Neuron (in vitro differentiated cells): Measurements from ENCODE around the gene ACBD4.
A peak's percentile ranks its signal among the peaks of the same experiment; 100 is the strongest.

Experiments used
- H2AFZ ChIP-seq: one replicate; pipeline ENCODE4 v1.6.1; 2013; ENCODE audit warnings: low read depth, mild to moderate bottlenecking, inconsistent platforms, low read length, moderate library complexity
- H3K27me3 ChIP-seq: one replicate; pipeline ENCODE4 v1.6.1; 2013; ENCODE audit warnings: low read length; ENCODE audit not compliant: insufficient read depth
- H3K36me3 ChIP-seq: one replicate; pipeline ENCODE4 v1.6.1; 2013; ENCODE audit warnings: low read length; ENCODE audit not compliant: insufficient read depth
- H3K4me1 ChIP-seq: one replicate; pipeline ENCODE4 v1.6.1; 2013; ENCODE audit warnings: low read length; ENCODE audit not compliant: insufficient read depth
- H3K4me3 ChIP-seq: 2 replicates; pipeline ENCODE4 v1.5.1; 2013; ENCODE audit warnings: mild to moderate bottlenecking, low read length, moderate library complexity
- H3K9me3 ChIP-seq: one replicate; pipeline ENCODE4 v1.6.1; 2013; ENCODE audit warnings: low read length

The ACBD4 gene, protein sequence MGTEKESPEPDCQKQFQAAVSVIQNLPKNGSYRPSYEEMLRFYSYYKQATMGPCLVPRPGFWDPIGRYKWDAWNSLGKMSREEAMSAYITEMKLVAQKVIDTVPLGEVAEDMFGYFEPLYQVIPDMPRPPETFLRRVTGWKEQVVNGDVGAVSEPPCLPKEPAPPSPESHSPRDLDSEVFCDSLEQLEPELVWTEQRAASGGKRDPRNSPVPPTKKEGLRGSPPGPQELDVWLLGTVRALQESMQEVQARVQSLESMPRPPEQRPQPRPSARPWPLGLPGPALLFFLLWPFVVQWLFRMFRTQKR

DNA sequence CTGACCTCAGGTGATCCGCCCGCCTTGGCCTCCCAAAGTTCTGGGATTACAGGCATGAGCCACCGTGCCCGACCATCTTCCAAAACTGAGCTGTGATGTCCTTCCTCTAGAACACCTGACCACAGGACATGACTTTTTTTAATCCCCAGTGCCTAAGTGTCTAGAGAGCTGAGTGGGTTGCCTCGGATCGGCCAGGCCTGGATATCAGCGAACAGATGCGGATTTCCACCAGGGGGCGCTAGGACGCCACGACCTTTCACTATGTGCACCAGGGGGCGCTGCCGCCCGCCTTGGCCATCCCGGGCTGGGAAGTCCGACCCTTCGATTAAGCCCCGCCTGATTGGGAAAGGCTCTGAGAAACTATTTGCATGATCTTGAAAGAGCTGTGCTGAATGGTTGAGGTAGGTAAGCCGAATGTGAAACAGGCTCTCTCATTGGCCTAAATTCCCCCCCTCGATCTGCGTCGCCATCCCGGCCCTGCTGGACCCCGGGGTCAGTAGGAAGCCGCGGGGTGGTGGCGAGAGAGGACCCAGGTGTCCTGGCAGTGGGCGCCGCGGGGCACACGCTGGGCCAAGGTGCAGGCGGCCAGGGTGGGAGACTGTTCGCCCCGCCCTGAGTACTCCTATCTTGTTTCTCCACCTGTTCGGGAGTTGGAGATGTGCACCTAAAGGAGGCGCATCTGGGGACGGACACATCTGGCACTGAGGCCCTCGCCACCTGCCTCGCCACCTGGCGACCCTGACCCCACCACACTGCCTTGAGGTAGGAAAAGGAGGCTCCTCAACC, at the start of gene ACBD4:
Gene ACBD4 (plus strand): TSS at position 496 of the 786 bp plus-strand sequence. CDS start 458 bp downstream, outside the sequence.
- Histone ChIP-seq H3K36me3 (no peaks in the 10 kb centered on the region), H3K4me3 (peak within 1 kb of the TSS; percentile 50), H3K9me3 (no peaks in the 10 kb centered on the region)

DNA sequence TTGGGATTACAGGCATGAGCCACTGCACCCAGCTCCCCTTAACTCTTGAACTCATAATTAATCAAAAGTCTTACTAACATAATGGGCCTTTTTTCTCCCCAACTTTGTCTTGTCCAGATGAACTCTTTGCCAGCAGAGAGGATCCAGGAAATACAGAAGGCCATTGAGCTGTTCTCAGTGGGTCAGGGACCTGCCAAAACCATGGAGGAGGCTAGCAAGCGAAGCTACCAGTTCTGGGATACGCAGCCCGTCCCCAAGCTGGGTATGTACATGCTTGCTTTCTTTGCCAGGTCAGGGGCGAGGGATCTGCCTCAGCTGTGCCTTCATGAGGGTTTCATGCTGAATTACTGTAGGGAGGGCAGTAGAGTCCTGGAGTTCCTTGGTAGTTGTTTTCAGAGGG, 49.1 kb upstream of the ACBD4 start:
- peaks cover 79% of the 10 kb centered on the region for H3K36me3 ChIP-seq
- peaks cover 3% of the 10 kb centered on the region for H3K4me1 ChIP-seq
- H3K4me3 ChIP-seq = no peak overlapping the region
- H3K27me3 ChIP-seq = no peaks in the 10 kb centered on the region
- no peak overlapping the region for H2AFZ ChIP-seq
- no peaks in the 10 kb centered on the region for H3K9me3 ChIP-seq

More for the DNA sequence above, at the start of gene ACBD4:
- Histone ChIP-seq H3K27me3 (no peaks in the 10 kb centered on the region), H2AFZ (peak within 1 kb of the TSS; percentile 57), H3K4me1 (peaks cover 15% of the 10 kb centered on the region)

DNA sequence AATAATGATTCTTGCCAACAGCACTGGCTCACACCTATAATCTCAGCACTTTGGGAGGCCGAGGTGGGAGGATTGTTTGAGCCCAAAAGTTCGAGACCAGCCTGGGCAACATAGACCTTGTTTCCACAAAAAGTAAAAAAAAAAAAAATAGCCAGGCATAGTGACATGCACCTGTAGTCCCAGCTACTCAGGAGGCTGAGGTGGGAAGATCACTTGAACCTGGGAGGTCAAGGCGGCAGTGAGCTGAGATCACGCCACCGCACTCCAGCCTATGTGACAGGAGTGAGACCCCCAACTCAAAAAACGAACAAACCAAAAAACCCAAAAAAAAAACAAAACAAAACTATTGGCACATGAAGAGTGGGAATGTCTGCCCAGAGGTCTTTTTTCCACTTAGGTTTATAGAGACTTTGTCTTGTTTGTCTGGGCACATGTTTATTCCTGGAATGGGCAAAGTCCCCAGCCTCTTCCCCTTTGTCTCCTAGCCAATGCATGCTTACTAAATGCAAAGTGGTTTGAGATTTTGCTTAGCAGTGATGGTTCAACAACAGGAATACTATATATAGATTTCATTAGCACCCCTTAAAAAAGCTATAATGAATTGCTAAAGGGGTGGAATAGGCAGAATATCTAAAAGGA, 48.5 kb upstream of the ACBD4 start:
- Histone ChIP-seq H3K9me3 (no peaks in the 10 kb centered on the region), H3K27me3 (no peaks in the 10 kb centered on the region), H3K36me3 (peaks cover 79% of the 10 kb centered on the region), H3K4me3 (no peak overlapping the region), H2AFZ (no peak overlapping the region), H3K4me1 (peaks cover 3% of the 10 kb centered on the region)

DNA sequence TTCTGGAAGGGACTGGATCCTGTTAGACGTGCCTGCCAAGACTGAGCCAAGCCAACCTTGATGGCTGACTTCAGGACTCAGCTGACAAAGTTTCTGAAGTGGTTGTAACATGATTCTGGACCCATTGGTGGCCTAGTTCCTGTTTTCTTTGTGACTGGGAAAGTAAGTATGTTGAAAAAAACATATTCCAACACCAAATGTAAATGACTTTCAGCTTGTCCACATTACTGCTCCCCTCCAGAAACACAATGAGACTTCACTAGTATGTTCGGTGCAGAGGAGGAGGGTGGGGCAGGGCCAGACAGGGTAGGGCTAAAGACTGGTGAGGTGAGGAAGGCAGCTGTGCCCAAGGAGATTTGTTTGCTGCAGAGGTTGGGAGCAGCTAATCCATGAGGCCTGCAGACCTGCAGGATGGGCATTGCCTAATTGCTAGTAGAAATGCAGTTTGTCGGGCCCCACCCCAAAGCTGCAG, 47.9 kb upstream of the ACBD4 start:
- Histone ChIP-seq H3K4me3 (no peak overlapping the region), H3K4me1 (peaks cover 3% of the 10 kb centered on the region), H3K36me3 (peaks cover 77% of the 10 kb centered on the region)

DNA sequence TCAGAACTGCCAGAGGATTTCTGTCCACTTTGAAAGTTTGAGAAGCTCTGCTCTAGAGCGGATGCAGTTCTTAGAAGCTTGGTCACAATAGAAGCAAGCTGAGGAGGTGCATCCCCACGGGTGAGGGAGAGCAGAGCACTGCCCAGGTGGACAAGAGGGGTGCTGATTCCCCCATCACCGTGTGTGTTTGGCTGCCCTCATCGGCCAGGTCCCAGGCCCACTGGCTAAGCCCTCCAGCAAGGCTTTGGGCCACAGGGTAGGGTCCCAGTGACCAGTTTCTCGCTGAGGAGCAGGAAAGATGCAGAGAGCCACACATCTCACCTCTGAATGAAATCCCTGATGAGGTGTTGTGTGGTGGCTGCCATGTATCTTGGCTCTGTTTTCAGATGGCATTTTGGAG, 47.5 kb upstream of the ACBD4 start:
- no peak overlapping the region for H3K4me3 ChIP-seq
- H3K27me3 ChIP-seq = no peaks in the 10 kb centered on the region
- peaks cover 3% of the 10 kb centered on the region for H3K4me1 ChIP-seq
- no peaks in the 10 kb centered on the region for H3K9me3 ChIP-seq
- peaks cover 79% of the 10 kb centered on the region for H3K36me3 ChIP-seq
- H2AFZ ChIP-seq = no peak overlapping the region

More for the DNA sequence above, 47.9 kb upstream of the ACBD4 start:
- Histone ChIP-seq H3K27me3 (no peaks in the 10 kb centered on the region), H2AFZ (no peak overlapping the region), H3K9me3 (no peaks in the 10 kb centered on the region)

DNA sequence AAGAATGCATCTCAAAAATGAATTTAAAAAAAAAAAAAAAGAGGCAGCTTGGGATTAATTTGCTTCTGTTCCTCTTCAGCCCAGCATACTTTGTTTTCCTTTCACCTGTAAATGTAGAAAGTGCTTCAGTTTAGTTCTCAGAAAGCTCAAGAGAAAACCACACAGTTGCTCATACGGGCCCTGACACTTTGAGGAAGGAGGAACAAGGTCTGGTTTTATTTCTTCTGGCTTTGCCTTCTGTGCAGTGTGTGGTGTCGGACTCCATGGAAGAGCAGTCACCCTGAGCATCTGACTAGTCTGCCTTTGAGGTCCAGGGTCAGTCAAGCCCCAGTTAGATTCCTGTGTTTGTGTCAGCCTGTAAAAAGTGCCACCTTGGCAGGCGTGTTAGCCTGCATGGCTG, 46.7 kb upstream of the ACBD4 start:
- Histone ChIP-seq H3K27me3 (no peaks in the 10 kb centered on the region), H3K4me3 (no peak overlapping the region), H3K4me1 (peaks cover 3% of the 10 kb centered on the region), H2AFZ (no peak overlapping the region), H3K36me3 (peaks cover 81% of the 10 kb centered on the region), H3K9me3 (no peaks in the 10 kb centered on the region)

DNA sequence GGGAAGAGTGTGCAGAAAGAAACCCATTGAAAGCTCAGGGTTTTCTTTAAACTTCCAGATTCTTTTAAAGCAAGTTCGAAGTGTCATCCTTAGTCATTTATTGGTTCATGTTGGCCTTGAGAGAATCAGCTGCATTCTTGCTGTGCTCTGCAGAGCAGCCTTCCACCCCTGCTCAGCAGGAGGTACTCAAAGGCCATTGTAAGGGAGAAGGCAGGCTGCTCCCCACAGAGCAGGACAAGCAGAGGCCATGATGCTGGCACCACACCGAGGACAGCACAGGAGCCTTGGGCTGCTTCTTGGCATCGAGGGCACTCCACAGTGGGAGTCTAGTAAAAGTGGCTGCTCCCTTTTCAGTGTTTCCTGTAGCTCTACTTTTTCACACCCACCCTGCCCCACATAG, 44.8 kb upstream of the ACBD4 start:
- Histone ChIP-seq H3K4me3 (no peak overlapping the region), H3K36me3 (peaks cover 73% of the 10 kb centered on the region), H3K9me3 (no peaks in the 10 kb centered on the region), H3K27me3 (no peaks in the 10 kb centered on the region), H2AFZ (no peak overlapping the region), H3K4me1 (peaks cover 3% of the 10 kb centered on the region)

DNA sequence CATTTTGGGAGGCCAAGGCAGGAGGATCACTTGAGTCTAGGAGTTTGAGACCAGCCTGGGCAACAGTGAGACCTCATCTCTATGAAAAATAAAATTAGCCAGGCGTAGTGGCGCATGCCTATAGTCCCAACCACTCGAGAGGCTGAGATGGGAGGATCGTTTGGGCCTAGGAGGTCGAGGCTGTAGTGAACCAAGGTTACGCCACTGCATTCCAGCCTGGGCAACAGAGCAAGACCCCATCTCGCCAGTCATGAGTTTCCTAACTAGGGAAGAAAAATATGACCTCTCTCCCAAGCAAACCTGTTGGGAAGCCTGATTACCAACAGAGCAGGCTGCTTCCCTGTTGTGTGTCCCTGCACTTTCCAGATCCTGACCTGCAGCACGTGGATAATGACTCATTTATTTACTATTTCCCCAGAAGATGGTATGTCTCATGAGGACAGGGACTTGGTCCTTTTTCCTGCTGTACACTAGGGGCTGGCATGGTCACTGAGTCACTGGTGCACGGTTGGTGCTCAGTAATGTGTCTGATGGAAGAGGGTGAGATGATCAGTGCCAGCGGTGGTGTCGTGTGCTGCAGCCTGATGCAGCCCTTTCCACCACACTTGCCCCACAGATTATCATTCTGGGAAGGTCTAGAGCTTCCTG, 43.6 kb upstream of the ACBD4 start:
- peaks cover 3% of the 10 kb centered on the region for H3K4me1 ChIP-seq
- H3K27me3 ChIP-seq = no peaks in the 10 kb centered on the region
- no peak overlapping the region for H3K4me3 ChIP-seq
- H3K36me3 ChIP-seq = peaks cover 76% of the 10 kb centered on the region
- H3K9me3 ChIP-seq = no peaks in the 10 kb centered on the region
- no peak overlapping the region for H2AFZ ChIP-seq

DNA sequence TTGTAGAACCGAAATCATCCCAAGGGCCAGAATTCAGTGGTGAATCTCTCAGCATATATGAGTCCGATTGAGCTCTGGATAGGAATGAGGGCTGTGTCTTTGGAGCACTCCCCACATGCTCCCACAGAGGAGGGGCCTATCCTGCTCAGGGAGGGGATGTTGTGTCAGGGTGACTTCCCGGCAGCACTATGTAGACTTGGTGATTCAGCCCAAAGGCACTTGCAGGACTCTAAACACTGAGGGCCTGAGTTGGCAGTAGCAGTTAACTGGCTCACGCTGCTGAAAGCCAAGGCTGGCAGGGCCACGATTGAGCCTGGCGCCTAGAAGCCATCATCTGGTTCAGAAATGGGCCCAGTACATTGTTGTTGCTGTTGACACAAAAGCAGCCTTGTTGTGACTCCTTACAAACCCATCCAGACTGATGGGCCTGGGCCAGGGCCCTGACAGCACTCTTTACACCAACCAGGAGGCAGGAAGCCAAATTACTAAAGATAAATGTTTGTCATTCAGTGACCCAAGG, 42.5 kb upstream of the ACBD4 start:
- H3K4me1 ChIP-seq = peaks cover 3% of the 10 kb centered on the region
- no peaks in the 10 kb centered on the region for H3K9me3 ChIP-seq
- no peaks in the 10 kb centered on the region for H3K27me3 ChIP-seq
- H3K4me3 ChIP-seq = no peak overlapping the region
- no peak overlapping the region for H2AFZ ChIP-seq
- H3K36me3 ChIP-seq = peaks cover 77% of the 10 kb centered on the region

DNA sequence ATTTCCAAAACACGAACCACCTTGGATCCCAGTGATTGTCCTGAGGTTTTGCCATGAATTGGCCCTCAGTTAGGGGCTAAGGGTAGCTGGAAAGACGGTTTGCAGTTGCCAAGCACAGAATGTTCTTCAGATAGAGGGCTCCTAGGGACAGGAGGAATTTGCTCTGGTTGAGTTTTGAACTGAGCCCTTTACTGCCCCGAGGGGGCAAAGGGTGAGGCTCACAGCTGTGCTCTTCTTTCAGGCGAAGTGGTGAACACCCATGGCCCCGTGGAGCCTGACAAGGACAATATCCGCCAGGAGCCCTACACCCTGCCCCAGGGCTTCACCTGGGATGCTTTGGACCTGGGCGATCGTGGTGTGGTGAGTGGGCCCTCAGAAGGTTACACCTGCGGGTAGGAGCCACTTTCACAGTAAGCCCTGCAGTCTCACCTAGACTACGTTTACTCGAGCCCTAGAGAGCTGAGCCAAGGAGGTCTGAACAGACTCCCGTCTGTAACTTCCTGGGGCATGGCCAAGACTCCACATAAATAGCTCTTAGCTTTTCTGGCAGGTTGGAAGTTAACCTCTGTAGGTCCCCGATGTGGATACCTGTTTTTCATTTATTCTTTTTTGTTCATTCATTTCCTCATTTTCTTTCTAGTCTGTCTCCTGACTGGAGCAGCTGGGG, 41.9 kb upstream of the ACBD4 start:
- Histone ChIP-seq H3K4me3 (no peak overlapping the region), H3K36me3 (peaks cover 78% of the 10 kb centered on the region), H3K27me3 (no peaks in the 10 kb centered on the region), H3K4me1 (peaks cover 3% of the 10 kb centered on the region), H2AFZ (no peak overlapping the region), H3K9me3 (no peaks in the 10 kb centered on the region)

DNA sequence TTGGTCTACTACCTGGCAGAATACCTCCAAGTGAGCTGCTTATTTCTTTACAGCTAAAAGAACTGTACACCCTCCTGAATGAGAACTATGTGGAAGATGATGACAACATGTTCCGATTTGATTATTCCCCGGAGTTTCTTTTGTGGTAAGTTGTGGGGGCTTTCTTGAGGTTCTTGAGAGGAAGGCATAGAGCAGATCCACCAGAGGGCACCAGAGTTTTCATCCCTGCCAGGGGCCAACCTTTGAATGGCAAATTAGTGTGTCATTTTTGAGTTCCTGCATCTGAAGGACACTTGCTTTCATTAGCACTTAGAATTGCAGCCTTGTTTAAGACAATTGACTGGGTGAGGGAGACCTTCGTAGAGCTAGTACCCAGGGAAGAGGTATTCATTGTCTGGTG, 39.3 kb upstream of the ACBD4 start:
- Histone ChIP-seq H3K4me1 (no peaks in the 10 kb centered on the region), H3K36me3 (peaks cover 67% of the 10 kb centered on the region), H2AFZ (no peak overlapping the region), H3K27me3 (no peaks in the 10 kb centered on the region), H3K9me3 (no peaks in the 10 kb centered on the region), H3K4me3 (no peak overlapping the region)

DNA sequence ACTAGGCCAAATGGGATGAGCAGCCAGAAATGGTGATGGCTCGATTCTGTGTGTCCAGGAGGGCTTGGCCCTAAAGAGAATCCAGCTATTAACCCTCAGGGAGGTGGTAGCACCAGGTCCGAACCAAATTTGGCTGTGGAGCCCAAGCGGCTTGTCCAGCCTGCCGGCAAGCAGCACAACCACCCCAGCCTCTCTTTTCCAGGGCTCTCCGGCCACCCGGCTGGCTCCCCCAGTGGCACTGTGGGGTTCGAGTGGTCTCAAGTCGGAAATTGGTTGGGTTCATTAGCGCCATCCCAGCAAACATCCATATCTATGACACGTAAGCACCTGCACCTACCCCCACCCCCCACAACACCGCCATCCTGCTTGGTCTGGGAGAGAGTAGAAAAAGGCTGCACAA, 38.6 kb upstream of the ACBD4 start:
- H3K27me3 ChIP-seq = no peaks in the 10 kb centered on the region
- H3K36me3 ChIP-seq = peaks cover 64% of the 10 kb centered on the region
- no peak overlapping the region for H2AFZ ChIP-seq
- H3K4me3 ChIP-seq = no peak overlapping the region
- no peaks in the 10 kb centered on the region for H3K9me3 ChIP-seq
- no peaks in the 10 kb centered on the region for H3K4me1 ChIP-seq
